ENCODE data around the gene TBC1D19.
"Not testable (repeated sequence)": the region's sequence is repeated elsewhere in the genome, so short reads cannot be mapped to it uniquely, and the experiment has no call there.

TBC1D19 gene

GRCh38 chr4:26679040-26679695, 95.3 kb downstream of the TBC1D19 start:
- in situ Hi-C loops (cut with HindIII; ENCODE audit: low sequenced_read_pairs) = not testable (repeated sequence)

GRCh38 chr4:26682436-26682835, 98.6 kb downstream of the TBC1D19 start:
- in situ Hi-C loops (cut with HindIII; ENCODE audit: low sequenced_read_pairs) = no loop called here

- in situ Hi-C loops (cut with HindIII; ENCODE audit: low sequenced_read_pairs) = no loop called here
These were observed 101.4 kb downstream of the TBC1D19 start for GRCh38 chr4:26685250-26685649.

- in situ Hi-C loops (cut with HindIII; ENCODE audit: low sequenced_read_pairs) = no loop called here
These were observed 103.8 kb downstream of the TBC1D19 start for GRCh38 chr4:26687728-26688127.

- in situ Hi-C loops (cut with HindIII; ENCODE audit: low sequenced_read_pairs) = no loop called here
These were observed 106.6 kb downstream of the TBC1D19 start for GRCh38 chr4:26690506-26690905.

- in situ Hi-C loops (cut with HindIII; ENCODE audit: low sequenced_read_pairs) = no loop called here
These were observed 108.3 kb downstream of the TBC1D19 start for GRCh38 chr4:26692014-26692726.

GRCh38 chr4:26694131-26694530, 110.2 kb downstream of the TBC1D19 start:
- in situ Hi-C loops (cut with HindIII; ENCODE audit: low sequenced_read_pairs) = not testable (repeated sequence)

GRCh38 chr4:26700110-26700509, 116.2 kb downstream of the TBC1D19 start:
- in situ Hi-C loops (cut with HindIII; ENCODE audit: low sequenced_read_pairs) = loop anchor here (25.0 kb wide), 1 partner anchor 263 kb away; no protein-coding TSS in a partner anchor

- in situ Hi-C loops (cut with HindIII; ENCODE audit: low sequenced_read_pairs) = loop anchor here (25.0 kb wide), 1 partner anchor 264 kb away; no protein-coding TSS in a partner anchor
These were observed 117.2 kb downstream of the TBC1D19 start for GRCh38 chr4:26701095-26701494.

- in situ Hi-C loops (cut with HindIII; ENCODE audit: low sequenced_read_pairs) = loop anchor here (25.0 kb wide), 1 partner anchor 265 kb away; no protein-coding TSS in a partner anchor
These were observed 117.9 kb downstream of the TBC1D19 start for GRCh38 chr4:26701786-26702227.

GRCh38 chr4:26707342-26707741, 123.5 kb downstream of the TBC1D19 start:
- in situ Hi-C loops (cut with HindIII; ENCODE audit: low sequenced_read_pairs) = loop anchor here (25.0 kb wide), 1 partner anchor 270 kb away; no protein-coding TSS in a partner anchor

GRCh38 chr4:26709246-26709645, 125.4 kb downstream of the TBC1D19 start:
- in situ Hi-C loops (cut with HindIII; ENCODE audit: low sequenced_read_pairs) = loop anchor here (25.0 kb wide), 1 partner anchor 272 kb away; no protein-coding TSS in a partner anchor

- in situ Hi-C loops (cut with HindIII; ENCODE audit: low sequenced_read_pairs) = loop anchor here (25.0 kb wide), 1 partner anchor 276 kb away; no protein-coding TSS in a partner anchor
These were observed 129.8 kb downstream of the TBC1D19 start for GRCh38 chr4:26713563-26714151.

- in situ Hi-C loops (cut with HindIII; ENCODE audit: low sequenced_read_pairs) = loop anchor here (25.0 kb wide), 1 partner anchor 278 kb away; no protein-coding TSS in a partner anchor
These were observed 131.9 kb downstream of the TBC1D19 start for GRCh38 chr4:26715636-26716242.

- in situ Hi-C loops (cut with HindIII; ENCODE audit: low sequenced_read_pairs) = loop anchor here (25.0 kb wide), 1 partner anchor 280 kb away; no protein-coding TSS in a partner anchor
These were observed 133.4 kb downstream of the TBC1D19 start for GRCh38 chr4:26717332-26717731.

- in situ Hi-C loops (cut with HindIII; ENCODE audit: low sequenced_read_pairs) = loop anchor here (25.0 kb wide), 1 partner anchor 283 kb away; no protein-coding TSS in a partner anchor
These were observed 136.2 kb downstream of the TBC1D19 start for GRCh38 chr4:26719954-26720552.

GRCh38 chr4:26721685-26722084, 137.8 kb downstream of the TBC1D19 start:
- in situ Hi-C loops (cut with HindIII; ENCODE audit: low sequenced_read_pairs) = loop anchor here (25.0 kb wide), 1 partner anchor 284 kb away; no protein-coding TSS in a partner anchor

- in situ Hi-C loops (cut with HindIII; ENCODE audit: low sequenced_read_pairs) = loop anchor here (25.0 kb wide), 1 partner anchor 286 kb away; no protein-coding TSS in a partner anchor
These were observed 139.3 kb downstream of the TBC1D19 start for GRCh38 chr4:26723216-26723615.

- in situ Hi-C loops (cut with HindIII; ENCODE audit: low sequenced_read_pairs) = loop anchor here (25.0 kb wide), 1 partner anchor 287 kb away; no protein-coding TSS in a partner anchor
These were observed 140.7 kb downstream of the TBC1D19 start for GRCh38 chr4:26724534-26724933.

Data from DLD1 (cell line).